GM19463 (cell line): Measurements from ENCODE around the gene COL15A1.

Experiments
- ATAC-seq: cut with Tn5 transposase; IDR thresholded peaks from one replicate; pipeline ENCODE4 v1.9.1; 2021; ENCODE audit warnings: mild to moderate bottlenecking, moderate library complexity; ENCODE audit not compliant: unreplicated experiment

COL15A1 gene

DNA sequence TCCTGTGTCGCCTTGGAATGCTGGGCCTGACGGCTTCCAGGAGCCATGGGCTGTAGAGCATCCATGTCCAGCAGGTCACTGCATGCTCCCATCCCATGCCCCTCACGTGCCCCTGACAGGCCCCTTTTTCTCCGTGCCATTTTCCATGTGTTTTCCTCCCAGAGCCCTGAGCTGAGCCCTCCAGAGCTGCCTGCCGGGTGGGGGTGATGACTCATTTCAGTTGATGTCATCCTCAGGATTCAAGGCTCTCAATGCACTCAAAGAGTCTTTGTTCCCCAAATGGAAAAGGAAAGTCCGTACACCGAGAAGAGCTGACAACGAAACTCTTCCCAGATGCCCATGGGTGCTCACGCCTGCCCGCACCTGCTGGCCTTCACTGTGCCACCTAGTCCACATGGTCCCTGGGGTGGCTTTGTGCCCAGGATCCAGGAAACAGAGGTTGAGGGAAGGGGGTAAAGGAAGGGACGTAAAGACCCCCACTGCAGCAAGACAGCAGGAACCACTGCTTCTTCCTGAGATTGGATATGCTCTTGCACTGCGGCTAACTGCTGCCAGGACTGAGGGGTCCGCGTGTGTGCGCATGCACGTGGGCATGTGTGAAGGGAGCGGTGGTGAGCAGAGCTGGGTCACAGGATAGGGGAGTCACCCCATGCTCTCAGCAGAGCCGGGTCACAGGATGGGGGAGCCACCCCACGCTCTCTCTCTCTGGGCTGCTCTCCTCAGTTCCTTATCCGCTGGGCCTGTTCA is 27.6 kb downstream of the COL15A1 start:
- ATAC-seq = no peak

- ATAC-seq = no peak
These were observed 28.2 kb downstream of the COL15A1 start for GRCh38 chr9:98971915-98972223.

GRCh38 chr9:98972716-98973115 is 29.0 kb downstream of the COL15A1 start:
- no peak for ATAC-seq

DNA sequence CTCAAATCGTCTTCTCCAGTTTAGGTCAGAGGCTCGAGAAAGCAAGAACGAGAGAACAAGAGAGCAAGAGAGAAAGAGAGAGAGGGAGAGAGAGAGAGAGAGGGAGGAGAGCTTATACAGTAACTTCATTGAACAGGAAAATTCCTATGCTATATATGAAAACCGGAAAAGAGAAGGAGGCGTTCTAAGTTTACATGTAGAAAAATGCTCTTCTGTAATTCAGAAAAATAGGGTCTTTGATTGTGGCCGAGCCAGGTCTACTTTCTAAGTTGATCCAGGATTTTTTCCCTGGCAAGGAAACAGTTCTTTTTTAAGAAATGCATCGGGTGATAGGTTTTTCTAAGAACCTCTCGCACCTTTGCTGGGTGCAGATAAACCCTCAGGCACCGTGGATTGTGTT is 29.5 kb downstream of the COL15A1 start:
- ATAC-seq = no peak

DNA sequence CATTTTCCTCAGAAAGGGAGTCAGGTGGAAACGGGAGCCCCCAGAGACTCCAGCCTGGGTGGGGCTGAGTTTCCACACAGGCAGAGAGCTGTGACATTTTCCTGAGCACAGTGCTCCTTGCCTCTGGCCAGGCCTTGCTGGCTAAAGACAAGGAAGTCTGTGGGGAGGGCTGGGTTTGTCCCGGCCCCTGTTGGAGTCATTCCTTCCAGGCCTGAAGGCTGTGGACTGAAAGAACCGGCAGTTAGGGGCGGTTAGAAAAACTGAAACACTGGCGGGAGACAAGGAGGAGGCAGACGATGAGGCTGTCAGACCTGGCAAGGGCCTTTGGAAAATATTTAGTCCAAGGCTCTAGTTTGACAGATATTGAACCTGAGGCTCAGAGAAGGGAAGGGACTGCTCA is 29.9 kb downstream of the COL15A1 start:
- ATAC-seq = no peak

- ATAC-seq = no peak
These were observed 30.4 kb downstream of the COL15A1 start for GRCh38 chr9:98974106-98974505.

DNA sequence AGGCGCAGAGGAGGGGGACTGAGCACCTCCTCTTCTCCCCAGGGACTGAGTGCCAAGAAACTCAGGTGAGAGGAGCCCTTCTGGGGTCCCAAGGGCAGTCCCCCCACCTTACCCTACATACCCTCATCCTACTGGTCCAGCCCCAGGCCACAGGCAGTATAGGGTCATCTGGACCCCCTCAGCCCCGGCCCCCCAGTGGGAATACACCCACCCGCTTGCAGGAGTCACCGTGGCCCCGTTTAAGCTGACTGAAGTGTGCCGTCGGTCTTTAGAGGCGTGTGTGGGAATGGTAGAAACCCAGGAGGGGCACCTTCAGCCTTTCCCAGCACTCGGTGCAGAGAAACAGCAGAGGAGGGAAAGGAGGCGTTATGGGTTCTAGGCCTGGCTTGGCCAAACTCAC is 30.8 kb downstream of the COL15A1 start:
- ATAC-seq = no peak

- peak; percentile 96 for ATAC-seq
These were observed 31.4 kb downstream of the COL15A1 start for GRCh38 chr9:98974994-98975712.

GRCh38 chr9:98975838-98976237 is 32.1 kb downstream of the COL15A1 start:
- ATAC-seq = no peak

GRCh38 chr9:98977246-98977714 is 33.6 kb downstream of the COL15A1 start:
- no peak for ATAC-seq

GRCh38 chr9:98977813-98978212 is 34.1 kb downstream of the COL15A1 start:
- no peak for ATAC-seq

- no peak for ATAC-seq
These were observed 34.5 kb downstream of the COL15A1 start for GRCh38 chr9:98978231-98978681.

- no peak for ATAC-seq
These were observed 36.6 kb downstream of the COL15A1 start for GRCh38 chr9:98980291-98980690.

DNA sequence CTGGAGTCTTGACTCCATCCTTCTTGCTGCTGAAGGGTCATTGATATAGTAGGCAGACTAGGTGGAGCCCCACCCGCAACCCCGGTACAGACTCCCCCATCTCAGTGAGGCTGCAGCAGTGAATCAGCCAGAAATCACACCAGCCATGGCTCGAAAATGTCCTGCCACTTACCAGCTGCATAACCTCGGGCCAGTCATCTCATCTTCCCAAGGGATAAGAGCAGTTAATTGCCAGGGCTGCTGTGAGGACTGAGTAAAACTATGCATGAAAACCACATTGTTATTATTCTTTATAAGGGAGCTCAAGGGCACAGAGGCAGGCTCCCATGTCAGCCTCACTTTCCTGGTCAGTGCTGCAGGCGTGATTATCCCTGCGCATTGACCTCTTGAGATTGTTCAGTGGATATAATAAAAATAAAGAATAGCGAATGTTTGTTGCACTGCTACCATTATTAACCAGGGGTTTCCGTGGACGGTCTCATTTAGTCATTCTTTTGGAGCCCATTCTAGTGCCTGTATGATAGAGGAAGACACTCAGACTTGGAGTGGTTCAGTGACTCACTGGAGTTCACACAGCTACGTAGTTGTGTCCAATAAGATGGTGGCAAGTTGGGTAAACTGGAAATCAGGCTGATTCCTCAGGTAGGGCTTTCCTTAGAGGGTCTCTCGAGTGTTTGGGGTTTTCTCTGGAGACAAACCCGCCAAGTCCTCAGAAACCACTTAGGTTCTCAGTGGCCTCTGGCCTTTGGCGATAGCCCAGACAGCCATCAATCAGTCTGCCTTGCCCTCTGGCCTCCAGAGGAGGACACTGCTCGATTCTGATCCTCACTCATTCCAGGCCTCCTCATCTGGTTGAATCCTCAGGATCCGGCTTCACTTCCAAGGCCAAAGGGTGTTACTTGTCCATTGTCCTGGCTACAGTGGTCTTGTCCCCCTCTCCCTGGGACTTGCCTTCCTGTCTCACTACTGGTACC is 39.9 kb downstream of the COL15A1 start:
- no peak for ATAC-seq

DNA sequence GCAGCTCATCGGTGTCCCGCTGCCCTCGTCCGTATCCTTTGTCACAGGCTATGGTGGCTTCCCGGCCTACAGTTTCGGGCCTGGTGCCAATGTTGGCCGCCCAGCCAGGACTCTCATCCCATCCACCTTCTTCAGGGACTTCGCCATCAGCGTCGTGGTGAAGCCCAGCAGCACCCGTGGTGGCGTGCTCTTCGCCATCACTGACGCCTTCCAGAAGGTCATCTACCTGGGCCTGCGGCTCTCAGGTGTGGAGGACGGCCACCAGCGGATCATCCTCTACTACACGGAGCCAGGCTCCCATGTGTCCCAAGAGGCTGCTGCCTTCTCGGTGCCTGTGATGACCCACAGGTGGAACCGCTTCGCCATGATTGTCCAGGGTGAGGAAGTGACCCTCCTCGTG is 41.9 kb downstream of the COL15A1 start:
- no peak for ATAC-seq

DNA sequence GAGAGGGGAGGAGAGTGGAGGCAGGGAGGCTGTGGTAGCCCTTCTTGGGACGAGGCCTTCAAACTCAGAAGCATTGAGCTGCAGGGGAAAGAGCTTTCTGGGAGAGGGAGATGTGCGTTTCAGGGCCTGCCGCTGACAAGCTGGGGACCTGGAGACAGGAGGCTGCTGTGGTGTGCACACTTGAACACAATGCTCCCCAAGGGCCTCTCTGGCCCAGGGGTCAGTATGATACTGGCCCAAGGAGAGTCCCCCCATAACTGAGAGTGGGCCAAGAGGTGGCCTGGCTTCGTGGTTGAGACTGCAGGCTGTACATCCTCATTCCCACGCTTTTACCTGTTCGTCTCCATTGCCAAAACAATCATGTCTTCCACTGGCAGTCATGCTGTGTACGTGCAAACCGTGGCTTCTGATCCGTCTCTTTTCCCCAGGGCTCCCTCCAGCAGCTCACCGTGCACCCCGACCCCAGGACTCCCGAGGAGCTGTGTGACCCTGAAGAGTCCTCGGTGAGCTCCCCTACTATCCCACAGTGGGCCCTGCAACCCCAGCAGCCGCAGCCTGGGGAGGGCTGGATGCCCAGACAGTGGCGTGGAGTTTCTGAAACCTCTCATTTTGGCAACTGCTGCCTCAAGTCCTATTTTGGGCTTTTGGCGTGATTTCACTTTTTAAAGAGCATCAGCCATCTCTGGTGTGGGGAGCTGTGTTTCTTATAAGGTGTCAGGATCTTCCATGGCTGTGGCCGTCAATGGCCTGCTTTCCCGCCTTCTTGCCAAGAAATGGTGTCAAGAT is 43.4 kb downstream of the COL15A1 start:
- ATAC-seq = no peak

DNA sequence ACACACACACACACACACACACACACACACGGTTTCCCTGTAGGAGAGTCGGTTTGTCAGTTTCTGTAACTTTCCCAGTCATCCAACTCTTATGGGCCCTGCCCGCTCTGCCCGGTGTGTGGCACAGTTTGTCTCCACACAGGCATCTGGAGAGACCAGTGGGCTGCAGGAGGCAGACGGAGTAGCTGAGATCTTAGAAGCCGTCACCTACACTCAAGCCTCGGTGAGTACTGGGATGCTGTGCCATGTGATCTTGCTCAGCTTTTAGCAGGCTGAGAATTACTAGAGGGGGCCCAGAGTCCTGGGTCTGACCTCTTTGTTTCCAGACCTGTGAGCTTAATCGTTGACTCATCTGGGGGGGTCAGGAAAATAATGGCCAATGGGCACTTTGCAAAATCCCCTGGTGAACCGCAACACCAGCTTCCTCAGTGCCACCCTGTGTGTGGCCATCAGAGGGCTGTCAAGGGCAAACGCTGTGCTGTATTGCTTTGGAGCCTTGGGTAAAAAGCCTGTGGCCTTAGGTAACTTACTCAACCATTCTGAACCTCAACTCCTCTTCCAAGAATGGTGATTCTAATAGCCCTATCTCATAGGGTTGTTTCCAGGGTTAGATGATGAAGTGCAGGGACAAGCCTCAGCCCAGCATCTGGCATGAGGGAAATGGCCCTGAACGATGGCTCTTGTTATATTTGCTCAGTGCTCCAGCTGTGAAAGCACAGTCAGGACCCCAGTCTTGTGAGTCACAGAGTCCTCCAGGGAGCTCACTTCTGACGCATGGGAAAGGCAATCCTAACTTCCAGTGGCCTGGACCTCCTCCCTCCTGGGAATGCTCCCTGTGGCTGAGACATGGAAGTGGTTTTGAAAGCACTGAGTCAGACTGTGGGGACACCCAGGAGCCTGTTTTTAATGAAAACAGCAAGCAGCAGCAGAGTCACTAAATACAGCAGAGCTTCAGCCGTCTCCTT is 45.6 kb downstream of the COL15A1 start:
- ATAC-seq = peak; percentile 28

DNA sequence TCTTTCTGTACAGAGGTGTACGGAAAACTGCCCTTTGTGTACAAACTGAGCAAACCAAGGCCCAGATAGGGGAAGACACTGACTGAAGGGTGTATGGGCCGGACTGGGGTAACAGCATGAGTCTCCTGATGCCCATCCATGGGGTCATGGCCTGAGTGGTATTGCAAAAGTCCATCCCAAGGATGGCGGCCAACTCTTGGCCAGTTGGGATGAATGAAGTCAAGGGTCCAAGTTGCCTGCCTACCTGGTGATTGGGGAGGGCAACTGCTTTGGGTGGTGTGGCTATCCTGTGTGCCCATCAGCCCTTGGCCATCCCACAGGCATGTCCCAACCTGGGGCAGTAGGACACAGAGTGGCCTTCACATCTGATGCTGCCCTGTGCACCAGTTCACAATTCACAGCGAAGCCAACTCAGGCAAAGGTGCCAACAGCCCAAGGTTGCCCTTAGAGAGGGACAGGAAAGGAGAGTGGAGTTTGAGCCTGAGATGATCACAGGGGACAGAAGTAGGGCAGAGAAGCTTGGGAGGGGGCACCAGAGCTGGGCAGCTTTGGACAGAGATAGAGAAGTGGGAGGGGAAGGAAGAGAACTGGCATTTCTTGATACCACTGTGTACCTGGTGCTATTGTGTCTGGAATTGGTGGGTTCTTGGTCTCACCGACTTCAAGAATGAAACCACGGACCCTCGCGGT is 46.6 kb downstream of the COL15A1 start:
- ATAC-seq = no peak
